Myometrial cell (primary cell): Measurements from ENCODE around the gene PTPRZ1. TPM values are rescaled to one million over a fixed set of nuclear protein-coding genes. Genes with fewer than 3 reads are reported as not detected.

Experiments used
- total RNA-seq: library from RNA; depleted of rRNA; stranded (reverse); fragments of >200 nt; gene quantifications from 2 replicates; pipeline ENCODE4 v1.2.3, GENCODE V29; 2015

Gene PTPRZ1
- total RNA-seq = not detected in 2 replicates

GRCh38 chr7:121872831-121873288, at the start of gene PTPRZ1:
PTPRZ1 (plus strand) TSS chr7:121873161; CDS start chr7:121873500, 339 bp downstream.

